COR-L47 (cell line): ENCODE results near the gene POGLUT3.

Experiments
- DNase-seq: peaks from one replicate; lab custom pipeline; 2025; lab: John Stamatoyannopoulos, UW

POGLUT3 gene

GRCh38 chr11:108500721-108501120 is 2.5 kb upstream of the POGLUT3 start:
- no peak for DNase-seq

GRCh38 chr11:108500169-108500568 is 2.0 kb upstream of the POGLUT3 start:
- DNase-seq: no peak

- no peak for DNase-seq
These were observed 728 bp upstream of the POGLUT3 start for GRCh38 chr11:108498816-108499408.

- DNase-seq: peak; percentile 73
These were observed 703 bp downstream of the POGLUT3 start for GRCh38 chr11:108497317-108498045.

- no peak for DNase-seq
These were observed 1.4 kb downstream of the POGLUT3 start for GRCh38 chr11:108496643-108497256.

GRCh38 chr11:108495326-108495725 is 2.9 kb downstream of the POGLUT3 start:
- DNase-seq: no peak

GRCh38 chr11:108494182-108494581 is 4.0 kb downstream of the POGLUT3 start:
- DNase-seq: peak; percentile 76

GRCh38 chr11:108491936-108492335 is 6.2 kb downstream of the POGLUT3 start:
- DNase-seq: no peak

- no peak for DNase-seq
These were observed 11.4 kb downstream of the POGLUT3 start for GRCh38 chr11:108486828-108487227.

GRCh38 chr11:108486331-108486730 is 11.9 kb downstream of the POGLUT3 start:
- no peak for DNase-seq

- no peak for DNase-seq
These were observed 15.0 kb downstream of the POGLUT3 start for GRCh38 chr11:108483163-108483562.

- no peak for DNase-seq
These were observed 23.3 kb downstream of the POGLUT3 start for GRCh38 chr11:108474664-108475463.

- DNase-seq: no peak
These were observed 25.5 kb downstream of the POGLUT3 start for GRCh38 chr11:108472681-108473080.

GRCh38 chr11:108468478-108468864 is 29.7 kb downstream of the POGLUT3 start:
- no peak for DNase-seq

- peak; percentile 96 for DNase-seq
These were observed 30.9 kb downstream of the POGLUT3 start, which contains the start of gene C11orf65 for GRCh38 chr11:108467091-108467823. Gene C11orf65 (minus strand): TSS chr11:108467529. CDS start chr11:108461559, 5,970 bp downstream.

- DNase-seq: no peak
These were observed 31.8 kb downstream of the POGLUT3 start for GRCh38 chr11:108466405-108466804.

- DNase-seq: no peak
These were observed 44.9 kb downstream of the POGLUT3 start for GRCh38 chr11:108453207-108453835.
